Hematopoietic multipotent progenitor cell treated with erythropoietin and hydrocortisone succinate and interleukin-3 and kit ligand, for 15 days (in vitro differentiated cells): Measurements from ENCODE around the gene TM4SF4.
"Not testable (repeated sequence)": the region's sequence is repeated elsewhere in the genome, so short reads cannot be mapped to it uniquely, and the experiment has no call there.

Experiments
- DNase-seq: peaks from one replicate; pipeline ENCODE4 v3.0.0-alpha.2; 2015; ENCODE audit warnings: low spot score

The TM4SF4 gene, protein sequence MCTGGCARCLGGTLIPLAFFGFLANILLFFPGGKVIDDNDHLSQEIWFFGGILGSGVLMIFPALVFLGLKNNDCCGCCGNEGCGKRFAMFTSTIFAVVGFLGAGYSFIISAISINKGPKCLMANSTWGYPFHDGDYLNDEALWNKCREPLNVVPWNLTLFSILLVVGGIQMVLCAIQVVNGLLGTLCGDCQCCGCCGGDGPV

DNA sequence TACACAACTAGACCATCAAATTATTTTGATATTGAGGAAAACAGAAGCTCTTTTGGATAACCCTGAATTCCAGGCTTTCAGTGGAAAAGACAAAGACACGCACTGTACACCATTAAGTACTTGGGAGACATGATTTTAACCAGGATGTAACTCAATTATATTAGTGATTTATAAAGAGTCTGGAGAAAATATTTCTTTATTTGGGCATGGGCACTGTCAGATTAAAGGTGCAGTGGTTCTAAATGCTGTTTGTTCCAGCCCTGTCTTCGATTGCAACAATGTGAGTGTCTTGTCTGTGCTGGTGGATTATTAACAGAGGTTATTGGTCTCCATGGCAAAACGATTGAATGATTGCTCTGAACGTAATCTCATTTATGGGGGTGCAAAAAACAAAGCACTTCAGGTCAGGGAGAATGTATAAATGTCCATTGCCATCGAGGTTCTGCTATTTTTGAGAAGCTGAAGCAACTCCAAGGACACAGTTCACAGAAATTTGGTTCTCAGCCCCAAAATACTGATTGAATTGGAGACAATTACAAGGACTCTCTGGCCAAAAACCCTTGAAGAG is at the start of gene TM4SF4:
Gene TM4SF4, plus strand, starts transcription at position 448 of the 568 bp plus-strand sequence. CDS start 181 bp downstream, outside the sequence.
- no peak for DNase-seq

DNA sequence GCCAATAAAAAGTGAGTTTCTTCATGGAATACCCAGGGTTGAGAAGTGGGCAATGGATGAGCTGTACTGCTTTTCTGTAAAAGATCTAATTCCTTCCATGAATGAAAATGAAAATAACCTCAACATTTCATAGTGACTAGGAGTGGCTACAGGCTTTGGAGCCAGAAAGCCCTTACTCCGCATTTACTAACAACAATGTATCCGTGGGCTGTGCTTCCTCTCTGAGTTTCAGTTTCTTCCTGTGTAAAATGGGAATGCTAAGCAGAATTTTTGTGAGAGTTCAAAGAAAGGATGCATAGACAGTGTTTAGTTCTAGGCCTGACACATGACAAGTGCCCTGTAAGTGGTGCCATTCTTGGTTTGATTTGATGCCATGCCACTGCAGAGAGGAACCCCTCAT is 49.6 kb upstream of the TM4SF4 start:
- no peak for DNase-seq

DNA sequence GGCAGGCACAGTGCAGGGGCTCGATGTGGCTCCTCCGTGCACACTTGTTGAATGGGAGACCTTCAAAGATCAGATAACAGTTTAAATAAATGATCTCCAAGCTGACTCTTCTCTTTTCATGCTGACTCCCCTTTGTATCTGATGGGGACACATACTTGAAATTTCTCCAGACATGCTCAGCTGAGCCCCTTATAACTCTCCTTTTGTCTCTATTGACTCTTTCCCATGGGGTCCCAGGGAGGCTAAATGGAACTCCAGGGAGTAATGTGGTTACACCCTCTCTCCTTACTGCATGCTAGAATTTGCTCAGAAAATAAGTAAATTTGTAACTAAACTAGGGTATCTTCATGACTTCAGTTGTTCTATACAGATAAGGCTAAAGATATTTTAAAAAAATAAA is 48.2 kb upstream of the TM4SF4 start:
- DNase-seq: no peak

DNA sequence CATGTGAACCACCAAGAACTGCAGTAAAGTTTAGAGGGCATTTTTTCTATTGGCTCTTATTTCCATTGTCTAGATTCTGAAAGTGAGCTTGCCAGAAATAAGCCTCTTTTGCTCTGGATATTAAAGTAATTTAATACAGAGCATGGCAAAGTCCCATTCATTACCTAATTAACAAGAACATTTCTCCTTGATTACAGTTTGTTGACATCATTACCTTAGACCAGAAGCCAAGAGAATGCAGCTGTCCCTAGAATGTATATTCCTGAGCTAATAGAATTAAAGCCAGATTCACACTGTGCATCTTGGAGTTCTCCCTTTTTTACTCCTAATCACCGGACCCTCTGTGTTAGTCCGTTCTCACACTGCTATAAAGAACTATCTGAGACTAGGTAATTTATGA is 46.4 kb upstream of the TM4SF4 start:
- DNase-seq: no peak

DNA sequence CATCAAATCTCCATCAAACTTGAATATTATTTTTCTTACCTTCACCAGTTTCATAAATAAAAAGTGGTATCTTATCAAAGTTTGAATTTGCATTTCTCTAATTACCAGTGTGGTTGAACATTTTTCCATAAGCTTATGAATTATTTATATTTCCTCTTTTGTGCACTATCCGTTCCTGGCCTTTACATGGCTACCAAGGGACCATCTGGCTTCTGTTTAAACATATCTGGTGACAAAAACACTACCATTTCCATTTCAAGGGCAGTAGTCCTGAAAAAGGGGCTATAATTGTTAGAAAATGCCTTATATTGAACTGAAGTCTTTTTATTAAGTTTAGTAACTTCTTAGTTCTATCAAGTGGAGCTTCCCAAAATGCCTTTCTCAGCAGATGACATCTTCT is 44.3 kb upstream of the TM4SF4 start:
- DNase-seq: no peak

DNA sequence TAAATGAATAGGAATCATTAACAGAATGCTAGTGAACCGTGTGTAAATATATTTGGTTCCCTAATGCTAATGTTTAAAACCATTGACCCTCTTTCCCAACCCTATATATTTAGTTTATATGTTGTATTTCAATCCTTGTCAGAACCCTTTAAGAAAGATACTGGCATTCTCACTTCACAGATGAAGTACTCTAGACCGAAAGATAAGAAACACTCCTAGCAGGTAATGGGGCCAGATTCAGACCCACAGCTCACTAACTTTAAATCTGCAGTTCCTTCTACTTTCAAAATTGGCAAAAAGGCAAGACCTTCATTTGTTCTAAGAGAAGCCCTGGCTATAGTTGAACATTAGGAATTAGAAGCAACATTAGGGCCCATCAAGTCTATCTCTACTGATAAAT is 42.3 kb upstream of the TM4SF4 start:
- DNase-seq: no peak

DNA sequence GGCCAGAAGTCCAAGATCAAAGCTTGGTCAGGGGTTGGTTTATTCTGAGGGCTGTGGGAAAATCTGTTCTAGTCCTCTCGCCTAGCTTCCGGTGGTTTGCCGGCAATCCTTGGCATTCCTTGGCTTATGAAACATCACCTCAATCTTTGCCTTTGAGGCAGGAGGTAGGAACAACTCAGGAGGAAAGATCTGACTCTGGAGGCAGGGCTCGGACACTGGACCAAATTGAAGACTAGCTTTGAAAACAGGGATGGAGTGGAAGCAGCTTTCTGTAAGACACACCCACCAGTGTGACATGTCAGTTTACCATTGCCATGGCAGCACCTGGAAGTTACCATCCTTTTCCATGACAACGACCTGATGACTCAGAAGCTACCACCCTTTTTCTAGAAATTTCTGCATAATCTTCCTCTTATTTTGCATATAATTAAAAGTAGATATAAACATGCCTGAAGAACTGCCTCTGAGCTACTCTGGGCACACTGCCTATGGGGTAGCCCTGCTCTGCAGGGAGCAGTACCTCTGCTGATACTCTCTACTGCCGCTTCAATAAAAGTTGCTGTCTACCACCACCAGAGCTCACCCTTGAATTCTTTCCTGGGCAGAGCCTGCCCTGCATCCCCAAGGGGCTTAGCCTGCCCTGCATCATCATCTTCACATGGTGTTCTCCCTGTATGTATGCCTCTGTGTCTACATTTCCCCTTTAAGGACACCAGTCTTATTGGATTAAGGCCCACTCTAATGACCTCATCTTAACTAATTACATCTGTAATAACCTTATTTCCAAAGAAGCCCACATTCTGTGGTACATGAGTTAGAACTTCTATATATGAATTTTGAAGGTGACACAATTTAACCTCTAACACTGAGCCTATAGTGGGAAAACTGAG is 38.3 kb upstream of the TM4SF4 start:
- no peak for DNase-seq

DNA sequence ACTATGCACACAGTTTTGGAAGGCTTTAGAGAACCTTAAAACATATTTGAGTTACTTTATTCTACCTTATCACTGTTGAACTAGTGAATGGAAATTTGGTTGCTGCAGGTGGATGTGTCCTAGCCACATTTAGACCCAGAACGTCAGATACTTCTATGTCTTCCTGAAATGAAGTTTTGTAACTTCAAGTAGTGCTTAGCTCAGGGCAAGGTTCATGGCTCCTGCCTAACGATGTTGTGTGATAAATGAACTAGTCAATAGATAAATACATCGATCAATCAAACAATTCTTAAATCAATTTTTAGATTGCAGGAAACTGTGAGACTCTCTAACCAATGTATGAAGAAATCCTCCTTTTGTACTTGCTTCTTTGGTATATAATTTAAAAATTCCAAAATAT is 37.2 kb upstream of the TM4SF4 start:
- no peak for DNase-seq

DNA sequence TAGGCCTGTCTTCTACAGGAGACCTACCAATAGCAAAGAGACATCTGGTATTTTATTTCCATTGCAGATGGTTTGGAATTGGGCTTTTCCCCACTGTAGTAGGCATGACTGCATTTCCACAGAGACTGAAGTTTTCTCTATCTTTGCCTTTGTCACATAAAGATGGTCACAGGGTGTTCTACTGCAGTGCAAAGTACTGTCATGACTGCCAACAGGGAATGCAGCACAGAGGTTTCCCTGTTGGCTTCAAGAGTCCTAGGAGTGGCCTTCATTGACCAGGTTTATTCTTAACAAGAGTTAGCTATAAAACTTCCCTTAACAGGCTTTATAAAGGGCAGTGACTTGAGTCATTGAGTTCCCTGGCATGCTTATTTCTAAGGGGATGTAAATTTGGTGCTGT is 36.8 kb upstream of the TM4SF4 start:
- DNase-seq: no peak

DNA sequence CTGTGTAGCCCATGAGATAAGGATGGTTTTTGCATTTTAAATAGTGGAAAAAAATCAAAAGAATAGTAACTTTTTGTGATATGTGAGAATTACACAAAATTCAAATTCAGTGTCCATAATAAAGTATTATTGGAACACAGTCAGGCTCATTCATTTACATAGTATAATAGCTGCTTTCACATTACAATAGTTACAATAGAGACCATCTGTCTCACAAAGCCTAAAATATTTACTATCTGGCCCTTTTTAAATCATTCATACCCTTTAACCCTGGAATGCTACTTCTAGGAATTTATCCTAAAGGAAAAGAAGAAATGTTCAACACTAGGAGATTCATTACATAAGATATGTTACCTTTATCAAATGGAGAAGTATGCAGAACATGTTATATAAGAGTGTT is 35.5 kb upstream of the TM4SF4 start:
- no peak for DNase-seq

DNA sequence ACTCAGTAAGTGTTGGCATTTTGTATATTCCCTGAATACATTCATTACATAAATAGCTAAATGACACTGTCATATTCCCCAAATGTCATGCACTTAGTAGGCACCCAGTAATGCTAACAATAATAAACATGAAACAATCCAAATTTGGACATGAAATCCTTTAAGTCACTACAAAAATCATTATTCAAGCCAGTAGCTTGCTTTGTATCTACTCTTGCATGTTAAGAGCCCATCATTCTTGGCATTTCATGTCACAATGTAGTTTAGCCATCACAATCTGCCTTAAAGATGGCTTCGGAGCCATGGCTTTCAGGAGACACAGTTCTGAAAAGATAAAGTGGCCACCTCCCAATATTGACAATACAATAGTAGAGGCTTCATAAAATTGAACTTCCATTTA is 32.9 kb upstream of the TM4SF4 start:
- DNase-seq: no peak

DNA sequence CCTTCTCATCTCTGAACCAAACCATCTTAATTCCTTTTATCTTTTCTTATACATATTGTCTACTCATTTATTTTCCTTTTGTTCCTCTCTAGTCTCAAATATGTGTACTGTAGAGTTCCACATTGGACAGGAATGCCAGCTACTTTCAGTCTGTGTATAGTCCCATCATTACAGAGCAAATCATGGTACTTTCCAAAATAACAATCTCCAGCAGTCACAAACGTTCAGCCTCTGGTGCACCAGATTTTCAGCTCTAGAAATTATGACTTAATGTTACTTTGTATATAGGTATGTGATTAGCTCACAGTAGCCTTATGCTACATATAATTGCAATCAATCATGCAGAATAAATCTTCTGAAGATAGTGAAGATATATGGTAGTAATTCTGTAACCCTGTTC is 32.5 kb upstream of the TM4SF4 start:
- no peak for DNase-seq

DNA sequence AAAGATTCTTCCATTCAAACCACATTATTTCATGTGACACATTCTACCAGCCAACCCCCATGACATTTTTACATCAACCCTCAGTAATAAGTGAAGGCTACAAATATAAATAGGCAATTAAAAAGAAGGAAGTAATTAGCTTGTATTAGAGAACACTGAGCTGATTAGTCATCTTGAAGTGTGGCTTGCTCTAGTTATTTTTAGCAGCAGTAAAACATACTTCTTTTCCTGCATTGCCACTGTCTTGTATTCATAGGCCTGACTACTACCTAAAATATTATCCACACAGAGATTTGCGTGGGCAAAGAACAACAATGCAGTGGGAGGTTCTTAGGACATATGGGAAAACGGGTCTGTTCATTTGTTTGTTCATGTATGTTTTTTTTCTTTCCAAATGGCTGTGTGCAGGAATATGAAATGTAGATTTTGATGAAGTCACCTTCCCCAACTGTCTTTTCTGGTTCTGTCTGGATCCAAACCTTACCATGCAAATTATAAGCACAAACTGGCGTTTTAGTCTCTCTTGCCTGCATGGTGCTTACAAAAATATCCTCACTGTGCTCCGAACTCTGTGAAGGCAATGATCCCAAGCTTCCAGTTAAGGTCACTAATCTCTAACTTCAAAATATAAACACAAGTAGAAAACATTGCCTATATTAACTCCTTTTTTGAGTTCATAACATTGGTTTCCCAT is 31.5 kb upstream of the TM4SF4 start:
- no peak for DNase-seq

DNA sequence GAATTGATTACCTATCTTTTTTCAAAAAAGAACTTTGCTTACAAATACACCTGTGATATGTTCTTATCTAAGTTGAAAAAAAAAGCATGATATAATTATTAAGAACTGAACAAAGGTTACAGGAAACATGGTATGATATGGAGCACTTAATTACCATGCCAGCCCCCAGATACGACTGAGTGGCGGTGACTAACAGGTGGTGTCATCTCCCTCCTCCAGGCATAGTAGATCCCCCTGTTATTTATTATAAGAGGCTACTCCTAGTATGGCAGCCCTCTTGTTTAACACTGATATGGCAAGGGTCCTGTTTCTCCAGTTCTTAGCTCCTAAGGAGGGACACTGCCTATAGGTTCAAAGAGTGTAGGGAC is 31.0 kb upstream of the TM4SF4 start:
- no peak for DNase-seq

DNA sequence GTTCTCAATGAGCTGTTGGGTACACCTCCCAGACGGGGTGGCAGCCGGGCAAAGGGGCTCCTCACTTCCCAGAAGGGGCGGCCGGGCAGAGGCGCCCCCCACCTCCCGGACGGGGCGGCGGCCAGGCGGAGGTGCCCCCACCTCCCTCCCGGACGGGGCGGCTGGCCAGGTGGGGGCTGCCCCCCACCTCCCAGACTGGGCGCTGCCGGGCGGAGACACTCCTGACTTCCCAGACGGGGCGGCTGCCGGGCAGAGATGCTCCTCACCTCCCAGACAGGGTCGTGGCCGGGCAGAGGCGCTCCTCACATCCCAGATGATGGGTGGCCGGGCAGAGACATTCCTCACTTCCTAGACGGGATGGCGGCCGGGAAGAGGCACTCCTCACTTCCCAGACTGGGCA is 29.6 kb upstream of the TM4SF4 start:
- DNase-seq: not testable (repeated sequence)

DNA sequence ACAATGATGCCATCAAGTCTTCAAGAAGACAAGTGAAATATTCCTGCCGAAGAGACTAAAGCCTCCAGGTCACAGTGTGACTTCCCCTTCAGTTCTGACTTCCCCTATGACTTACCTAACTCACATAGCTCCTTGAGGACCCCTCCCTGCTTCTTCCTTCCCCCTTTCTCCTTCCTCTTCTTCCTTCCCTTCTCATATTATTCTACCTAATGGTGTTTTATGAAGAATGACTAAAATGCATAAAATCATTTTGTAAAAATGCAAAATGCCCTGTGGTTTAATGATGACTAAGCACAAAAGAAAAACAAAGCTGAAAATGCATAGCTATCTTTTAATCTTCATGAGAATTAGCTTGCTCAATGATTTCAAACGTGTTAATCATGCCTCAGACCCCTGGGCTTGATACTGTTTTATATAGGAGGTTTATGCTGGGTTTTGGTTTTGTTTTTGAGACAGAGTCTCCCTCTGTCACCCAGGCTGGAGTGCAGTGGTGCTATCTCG is 26.1 kb upstream of the TM4SF4 start:
- DNase-seq: no peak

DNA sequence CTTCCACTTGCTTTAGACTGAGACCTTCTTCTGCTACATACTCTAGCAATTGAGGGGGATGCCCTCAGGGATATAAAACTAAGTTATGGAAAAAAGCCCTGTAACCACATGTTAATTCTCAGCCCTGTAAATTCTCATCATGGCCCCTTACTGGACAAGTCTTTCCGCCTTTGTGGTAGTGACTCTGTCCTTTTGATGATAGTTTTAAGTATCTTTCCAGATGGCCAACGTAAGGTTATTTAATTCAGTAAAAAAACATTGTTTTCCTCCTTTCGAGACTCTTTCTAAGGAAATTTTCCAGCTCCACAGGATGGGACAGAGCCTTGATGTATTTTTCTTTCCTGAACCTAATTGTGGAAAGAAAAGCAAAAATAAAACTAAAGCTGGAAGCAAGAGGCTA is 25.3 kb upstream of the TM4SF4 start:
- no peak for DNase-seq

DNA sequence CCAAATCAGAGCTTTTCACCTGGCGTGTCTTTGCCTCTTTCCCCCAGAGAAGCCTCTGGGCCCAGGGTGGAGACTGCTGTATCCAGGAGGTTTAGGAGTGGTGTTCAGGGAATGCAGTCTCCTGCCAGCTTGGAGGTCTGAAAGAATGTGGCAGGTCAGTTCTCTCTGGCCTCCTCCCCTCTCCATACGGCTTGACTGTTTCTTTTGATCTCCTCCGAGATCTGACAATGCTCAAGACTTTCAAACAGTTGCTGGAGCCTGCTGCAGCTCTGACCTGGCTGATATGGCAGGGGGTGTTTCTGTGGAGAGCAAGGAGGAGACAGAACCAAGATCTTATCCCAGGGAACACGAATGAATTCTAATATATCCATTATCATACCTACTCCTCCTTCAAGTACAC is 24.7 kb upstream of the TM4SF4 start:
- DNase-seq: no peak

DNA sequence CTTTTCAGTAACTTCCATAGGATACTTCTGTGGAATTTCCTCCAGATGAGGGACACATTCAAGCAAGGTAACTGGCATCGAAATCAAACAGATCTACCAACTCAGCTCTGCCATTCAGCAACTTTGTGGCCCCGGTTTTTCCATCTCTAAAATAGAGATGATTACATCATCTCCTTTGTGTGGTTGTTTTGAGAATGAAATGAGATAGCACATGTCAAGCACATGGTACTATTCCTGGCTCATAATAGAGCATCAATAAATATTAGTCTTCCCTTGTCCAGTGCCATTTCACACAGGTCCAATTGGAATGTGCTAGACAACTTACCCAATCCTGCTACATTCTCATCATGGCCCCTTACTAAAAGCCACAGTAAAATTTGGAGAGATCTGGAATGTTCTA is 24.2 kb upstream of the TM4SF4 start:
- no peak for DNase-seq

DNA sequence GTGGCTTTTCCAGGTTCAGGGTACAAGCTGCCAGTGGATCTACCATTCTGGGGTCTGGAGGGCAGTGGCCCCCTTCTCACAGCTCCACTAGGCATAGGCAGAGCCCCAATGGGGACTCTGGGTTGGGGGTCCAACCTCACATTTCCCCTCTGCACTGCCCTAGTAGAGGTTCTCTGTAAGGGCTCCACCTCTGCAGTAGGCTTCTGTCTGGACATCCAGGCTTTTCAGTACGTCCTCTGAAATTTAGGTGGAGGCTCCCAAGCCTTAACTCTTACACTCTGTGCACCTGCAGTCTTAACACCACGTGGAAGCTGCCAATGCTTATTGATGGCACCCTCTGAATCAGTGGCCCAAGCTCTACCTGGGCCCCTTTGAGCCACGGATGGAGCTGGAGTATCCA is 22.5 kb upstream of the TM4SF4 start:
- DNase-seq: no peak

DNA sequence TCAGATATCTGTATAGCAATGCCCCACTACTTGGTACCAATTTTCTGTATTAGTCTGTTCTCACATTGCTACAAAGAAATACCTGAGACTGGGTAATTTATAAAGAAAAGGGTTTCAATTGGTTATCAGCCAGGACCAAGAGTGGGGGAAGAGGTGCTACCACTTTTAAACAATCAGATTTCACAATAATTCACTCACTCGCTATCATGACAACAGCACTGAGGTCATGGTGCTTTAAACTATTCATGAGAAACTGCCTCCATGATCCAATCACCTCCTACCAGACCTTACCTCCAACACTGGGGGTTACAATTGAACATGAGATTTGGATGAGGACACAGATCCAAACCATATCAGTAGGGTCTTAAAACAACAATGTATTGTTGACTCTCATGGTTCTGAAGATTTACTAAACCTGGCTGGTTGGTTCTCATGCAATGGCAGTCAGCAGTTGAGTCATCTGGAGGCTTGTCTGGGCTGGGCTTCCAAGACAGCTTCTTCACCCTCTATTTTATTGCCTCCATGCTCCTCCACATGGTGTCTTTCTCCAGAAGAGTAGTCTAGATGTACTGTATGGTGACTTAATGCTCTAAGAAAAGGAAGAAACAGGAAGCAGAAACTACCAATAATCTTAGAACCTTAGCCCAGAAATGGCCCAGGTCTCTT is 21.2 kb upstream of the TM4SF4 start:
- no peak for DNase-seq

DNA sequence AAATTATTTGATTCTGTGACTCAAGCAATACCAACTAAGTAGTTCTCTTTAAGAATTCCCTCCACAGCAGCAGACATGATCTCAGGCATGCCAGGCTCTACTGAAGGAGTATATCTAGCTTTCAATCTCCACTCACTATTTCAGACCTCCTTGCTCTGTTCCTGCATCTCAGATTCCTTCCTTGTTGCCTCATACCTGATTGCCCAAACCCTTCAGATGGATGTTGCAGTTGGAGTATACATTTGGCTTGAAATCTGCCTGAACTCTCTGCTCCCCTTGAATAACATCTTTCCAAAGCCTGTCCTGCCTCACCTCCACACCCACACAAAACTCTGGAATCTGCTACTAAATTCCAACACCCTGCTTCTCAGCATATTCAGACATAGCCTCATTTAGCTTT is 19.8 kb upstream of the TM4SF4 start:
- no peak for DNase-seq
